HEK293 (cell line): ENCODE data around the gene PEX16.
A peak's percentile ranks its signal among the peaks of the same experiment; 100 is the strongest.

Experiments used
- CTCF ChIA-PET: fragments of 350-600 bp; formaldehyde crosslinking; extraction: SDS; loops from one replicate; lab custom pipeline; 2021; ENCODE audit warnings: antibody characterized with exemption; lab: Yijun Ruan, JAX
- POLR2A ChIA-PET: fragments of 300-600 bp; formaldehyde crosslinking; extraction: SDS; loops from one replicate; lab custom pipeline; 2020; ENCODE audit warnings: antibody characterized with exemption, inconsistent platforms; lab: Yijun Ruan, JAX
- H3K27ac ChIP-seq: fragments of 200-500 bp; sonication (Bioruptor generic); 2 replicates; pipeline ENCODE4 v1.5.1; 2014; ENCODE audit warnings: low read depth, low read length, control low read depth, inconsistent platforms; ENCODE audit errors: extremely low read depth
- H3K36me3 ChIP-seq, 2 experiments: fragments of 200-500 bp in 1 of 2; sonication (Bioruptor generic) in 1 of 2; 1 replicate in 1 of 2; 2 replicates in 1 of 2; pipeline ENCODE4 v1.5.1; 2014 to 2017; ENCODE audit warnings: inconsistent platforms in 2 of 2, low read length in 2 of 2; ENCODE audit not compliant: control insufficient read depth in 2 of 2, insufficient read depth in 1 of 2
- H3K4me1 ChIP-seq: fragments of 200-500 bp; sonication (Bioruptor generic); 2 replicates; pipeline ENCODE4 v1.5.1; 2014; ENCODE audit warnings: mild to moderate bottlenecking, low read length, inconsistent platforms; ENCODE audit not compliant: control insufficient read depth, insufficient read depth
- H3K4me3 ChIP-seq: 2 replicates; pipeline ENCODE4 v1.5.1; 2011; ENCODE audit warnings: low read depth, mild to moderate bottlenecking, control low read depth, low read length, moderate library complexity
- H3K9me3 ChIP-seq: fragments of 200-500 bp; sonication (Bioruptor generic); 2 replicates; pipeline ENCODE4 v1.5.1; 2014; ENCODE audit warnings: low read depth, low read length, inconsistent platforms; ENCODE audit not compliant: control insufficient read depth, insufficient read depth
- ATF2 ChIP-seq: fragments of 450-650 bp; formaldehyde crosslinking; IDR thresholded peaks from 2 replicates; pipeline ENCODE4 v1.5.1; 2016; ENCODE audit warnings: missing biosample characterization, missing genetic modification characterization, low read depth
- PRDM1 ChIP-seq: fragments of 450-650 bp; formaldehyde crosslinking; IDR thresholded peaks from 2 replicates; pipeline ENCODE4; 2016; ENCODE audit warnings: missing biosample characterization, missing genetic modification characterization
- PRDM2 ChIP-seq: fragments of 450-650 bp; formaldehyde crosslinking; IDR thresholded peaks from 2 replicates; pipeline ENCODE4 v1.5.1; 2016; ENCODE audit warnings: missing biosample characterization, missing genetic modification characterization, borderline replicate concordance
- REPIN1 ChIP-seq: fragments of 450-650 bp; formaldehyde crosslinking; IDR thresholded peaks from 2 replicates; pipeline ENCODE4 v1.5.1; 2017; ENCODE audit warnings: missing biosample characterization, missing genetic modification characterization, low read depth
- TCF7L2 ChIP-seq: IDR thresholded peaks from 2 replicates; pipeline ENCODE4 v1.6.1; 2011; ENCODE audit warnings: low read depth, mild to moderate bottlenecking, inconsistent platforms, low read length, moderate library complexity, borderline replicate concordance
- ZFHX2 ChIP-seq: fragments of 450-650 bp; formaldehyde crosslinking; conservative IDR thresholded peaks from 2 replicates; pipeline ENCODE4 v1.5.1; 2016; ENCODE audit warnings: missing biosample characterization, missing genetic modification characterization
- ZFP3 ChIP-seq: fragments of 450-650 bp; formaldehyde crosslinking; IDR thresholded peaks from 2 replicates; pipeline ENCODE4 v1.5.1; 2016; ENCODE audit warnings: low read depth, missing biosample characterization, missing genetic modification characterization
- ZNF121 ChIP-seq: fragments of 450-650 bp; formaldehyde crosslinking; IDR thresholded peaks from 2 replicates; pipeline ENCODE4 v1.5.1; 2016; ENCODE audit warnings: missing biosample characterization, missing genetic modification characterization
- ZNF18 ChIP-seq: fragments of 450-650 bp; formaldehyde crosslinking; IDR thresholded peaks from 2 replicates; pipeline ENCODE4 v1.5.1; 2016; ENCODE audit warnings: missing biosample characterization, missing genetic modification characterization
- ZNF362 ChIP-seq: fragments of 450-650 bp; formaldehyde crosslinking; IDR thresholded peaks from 2 replicates; pipeline ENCODE4 v1.5.1; 2016; ENCODE audit warnings: missing biosample characterization, missing genetic modification characterization
- ZNF549 ChIP-seq: fragments of 450-650 bp; IDR thresholded peaks from 2 replicates; pipeline ENCODE4 v1.5.1; 2018; ENCODE audit warnings: missing biosample characterization, missing genetic modification characterization, mild to moderate bottlenecking, inconsistent platforms, moderate library complexity
- ZNF558 ChIP-seq: fragments of 450-650 bp; formaldehyde crosslinking; IDR thresholded peaks from 2 replicates; pipeline ENCODE4 v1.5.1; 2016; ENCODE audit warnings: missing biosample characterization, missing genetic modification characterization
- ZNF621 ChIP-seq: fragments of 450-650 bp; formaldehyde crosslinking; IDR thresholded peaks from 2 replicates; pipeline ENCODE4 v1.5.1; 2017; ENCODE audit warnings: missing biosample characterization, missing genetic modification characterization
- ZNF692 ChIP-seq: fragments of 450-650 bp; formaldehyde crosslinking; IDR thresholded peaks from 2 replicates; pipeline ENCODE4 v1.5.1; 2016; ENCODE audit warnings: missing biosample characterization, missing genetic modification characterization
- ZNF76 ChIP-seq: fragments of 450-650 bp; formaldehyde crosslinking; IDR thresholded peaks from 2 replicates; pipeline ENCODE4; 2016; ENCODE audit warnings: low read depth, missing biosample characterization, missing genetic modification characterization, borderline replicate concordance
- ZXDB ChIP-seq: fragments of 450-650 bp; formaldehyde crosslinking; IDR thresholded peaks from 2 replicates; pipeline ENCODE4 v1.5.1; 2016; ENCODE audit warnings: missing biosample characterization, missing genetic modification characterization

PEX16 gene

GRCh38 chr11:45939836-45940235 lies 22.2 kb upstream of the PEX16 start:
- no peaks in the 10 kb centered on the region for H3K9me3 ChIP-seq
- ChIA-PET POLR2A (interaction anchor here (0.6 kb wide), 1 partner anchor 11 kb away, joined by 3 read pairs; no protein-coding TSS in a partner anchor), CTCF (no interaction called here)
- peaks cover 0 to 32% of the 10 kb centered on the region in 2 experiments; a peak in 1 of 3 replicates for H3K36me3 ChIP-seq
- no peak overlapping the region for H3K4me3 ChIP-seq
- no peak for TF ChIP-seq ZNF621
- no peak for TF ChIP-seq ZNF121
- 0 out of 2 replicates have a peak, but pooled peaks have one; percentile 10 for TF ChIP-seq ATF2 (tag by site-specific recombination)
- TF ChIP-seq REPIN1 (tag by site-specific recombination), result no peak
- TF ChIP-seq PRDM1, result 0 out of 2 replicates have a peak, but pooled peaks have one; percentile 27
- no peak for TF ChIP-seq ZNF549 (tag by site-specific recombination)
- no peaks in the 10 kb centered on the region for H3K4me1 ChIP-seq
- no peak overlapping the region for H3K27ac ChIP-seq

GRCh38 chr11:45937916-45938315 lies 20.2 kb upstream of the PEX16 start:
- Histone ChIP-seq H3K4me3 (no peak overlapping the region), H3K9me3 (no peaks in the 10 kb centered on the region), H3K36me3 (peaks cover 0 to 46% of the 10 kb centered on the region in 2 experiments; a peak in 1 of 3 replicates), H3K4me1 (no peaks in the 10 kb centered on the region), H3K27ac (no peak overlapping the region)
- TF ChIP-seq TCF7L2, result no peak
- no peak for TF ChIP-seq ZFP3 (tag by site-specific recombination)
- TF ChIP-seq ZNF558, result no peak
- no peak for TF ChIP-seq ZNF692 (tag by site-specific recombination)
- no peak for TF ChIP-seq PRDM2 (tag by site-specific recombination)
- TF ChIP-seq ZFHX2 (tag by site-specific recombination), result no peak
- TF ChIP-seq ZNF362 (tag by site-specific recombination), result no peak
- TF ChIP-seq ZNF76, result no peak
- no peak for TF ChIP-seq ZXDB
- no peak for TF ChIP-seq ZNF18 (tag by site-specific recombination)
- CTCF ChIA-PET, result interaction anchor here (0.5 to 2.1 kb wide), 2 partner anchors 66 to 82 kb away, joined by 4 to 9 read pairs; no protein-coding TSS in a partner anchor
- POLR2A ChIA-PET, result no interaction called here
